ENCODE measurements around the gene TRIM6.
"Not testable (repeated sequence)": the region's sequence is repeated elsewhere in the genome, so short reads cannot be mapped to it uniquely, and the experiment has no call there.

Gene TRIM6

GRCh38 chr11:5589906-5590305 is 6.5 kb upstream of the TRIM6 start:
- H3K27me3 Mint-ChIP-seq; H3K27ac Mint-ChIP-seq; ATAC-seq (ENCODE audit: low read depth); H3K9me3 Mint-ChIP-seq; DNase-seq (ENCODE audit: low spot score in 2 of 2); H3K4me3 Mint-ChIP-seq; H3K36me3 Mint-ChIP-seq; H3K4me1 Mint-ChIP-seq: not testable (repeated sequence)

GRCh38 chr11:5591613-5592012 is 4.8 kb upstream of the TRIM6 start:
- Mint-ChIP-seq H3K4me3 (no peak overlapping the region), H3K27me3 (no peaks in the 10 kb centered on the region), H3K36me3 (peaks cover 3% of the 10 kb centered on the region), H3K9me3 (no peaks in the 10 kb centered on the region), H3K27ac (no peak overlapping the region), H3K4me1 (no peaks in the 10 kb centered on the region)
- DNase-seq (ENCODE audit: low spot score in 2 of 2) (no peak), ATAC-seq (ENCODE audit: low read depth) (no peak)

DNA sequence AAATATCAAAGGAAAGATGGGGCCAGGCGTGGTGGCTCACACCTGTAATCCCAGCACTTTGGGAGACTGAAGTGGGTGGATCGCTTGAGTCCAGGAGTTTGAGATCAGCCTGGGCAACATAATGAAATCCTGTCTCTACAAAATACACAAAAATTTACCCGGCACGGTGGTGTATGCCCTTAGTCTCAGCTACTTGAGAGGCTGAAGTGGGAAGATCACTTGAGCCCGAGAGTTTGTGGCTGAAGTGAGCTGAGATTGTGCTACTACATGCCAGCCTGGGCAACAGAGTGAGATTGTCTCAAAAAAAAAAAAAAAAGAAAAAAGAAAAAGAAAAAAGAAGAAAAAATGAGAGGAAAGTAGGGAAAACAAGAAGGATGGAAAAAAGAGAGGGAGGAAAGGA is 3.8 kb upstream of the TRIM6 start:
- Mint-ChIP-seq H3K4me3 (no peak overlapping the region), H3K27me3 (no peaks in the 10 kb centered on the region), H3K9me3 (no peaks in the 10 kb centered on the region), H3K27ac (no peak overlapping the region), H3K4me1 (no peaks in the 10 kb centered on the region), H3K36me3 (peaks cover 3% of the 10 kb centered on the region)
- no peak for DNase-seq (ENCODE audit: low spot score in 2 of 2)
- no peak for ATAC-seq (ENCODE audit: low read depth)

DNA sequence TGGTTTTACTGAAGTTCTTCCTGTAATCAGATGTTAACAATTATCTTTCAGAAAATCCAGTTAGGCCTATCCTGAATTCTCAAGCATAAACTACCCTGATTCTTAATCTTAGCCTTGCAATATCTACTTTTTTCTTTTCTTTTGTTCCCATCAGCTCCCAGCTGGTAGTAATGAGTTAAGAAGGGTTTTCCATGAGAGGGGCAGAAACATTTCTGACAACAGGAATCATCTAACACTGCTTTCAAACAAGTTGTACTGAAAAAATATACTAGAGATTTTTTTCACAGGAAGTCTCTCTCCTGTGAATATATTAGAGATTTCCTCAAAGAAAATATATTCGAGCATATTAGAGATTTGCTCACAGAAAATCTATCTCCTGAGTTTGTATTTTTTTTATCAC is 3.3 kb upstream of the TRIM6 start:
- Mint-ChIP-seq H3K27ac (no peak overlapping the region), H3K9me3 (no peaks in the 10 kb centered on the region)

GRCh38 chr11:5597953-5598352 is 1.5 kb downstream of the TRIM6 start:
- Mint-ChIP-seq H3K9me3 (no peaks in the 10 kb centered on the region), H3K36me3 (no peaks in the 10 kb centered on the region), H3K4me1 (no peaks in the 10 kb centered on the region), H3K4me3 (no peak overlapping the region), H3K27ac (no peak overlapping the region), H3K27me3 (no peaks in the 10 kb centered on the region)
- no peak for ATAC-seq (ENCODE audit: low read depth)
- DNase-seq (ENCODE audit: low spot score in 2 of 2) = no peak

More for the DNA sequence above, 3.3 kb upstream of the TRIM6 start:
- DNase-seq (ENCODE audit: low spot score in 2 of 2) (no peak), ATAC-seq (ENCODE audit: low read depth) (no peak)
- Mint-ChIP-seq H3K27me3 (no peaks in the 10 kb centered on the region), H3K36me3 (peaks cover 3% of the 10 kb centered on the region), H3K4me1 (no peaks in the 10 kb centered on the region), H3K4me3 (no peak overlapping the region)

GRCh38 chr11:5600374-5600851 is 4.0 kb downstream of the TRIM6 start:
- H3K4me1 Mint-ChIP-seq = no peaks in the 10 kb centered on the region
- no peaks in the 10 kb centered on the region for H3K27me3 Mint-ChIP-seq
- H3K9me3 Mint-ChIP-seq = no peaks in the 10 kb centered on the region
- no peak overlapping the region for H3K4me3 Mint-ChIP-seq
- no peak overlapping the region for H3K27ac Mint-ChIP-seq
- peak; percentile 99 for ATAC-seq (ENCODE audit: low read depth)
- H3K36me3 Mint-ChIP-seq = no peaks in the 10 kb centered on the region
- DNase-seq (ENCODE audit: low spot score in 2 of 2) = peak; percentile 42 to 58

GRCh38 chr11:5602791-5603190 is 6.4 kb downstream of the TRIM6 start:
- H3K9me3 Mint-ChIP-seq; H3K4me1 Mint-ChIP-seq; H3K36me3 Mint-ChIP-seq; ATAC-seq (ENCODE audit: low read depth); H3K27ac Mint-ChIP-seq; H3K4me3 Mint-ChIP-seq; H3K27me3 Mint-ChIP-seq; DNase-seq (ENCODE audit: low spot score in 2 of 2): not testable (repeated sequence)

GRCh38 chr11:5603326-5603725 is 6.9 kb downstream of the TRIM6 start:
- DNase-seq (ENCODE audit: low spot score in 2 of 2) (no peak), ATAC-seq (ENCODE audit: low read depth) (no peak)
- Mint-ChIP-seq H3K4me3 (no peak overlapping the region), H3K36me3 (no peaks in the 10 kb centered on the region), H3K4me1 (no peaks in the 10 kb centered on the region), H3K27ac (no peak overlapping the region), H3K9me3 (no peaks in the 10 kb centered on the region), H3K27me3 (no peaks in the 10 kb centered on the region)

DNA sequence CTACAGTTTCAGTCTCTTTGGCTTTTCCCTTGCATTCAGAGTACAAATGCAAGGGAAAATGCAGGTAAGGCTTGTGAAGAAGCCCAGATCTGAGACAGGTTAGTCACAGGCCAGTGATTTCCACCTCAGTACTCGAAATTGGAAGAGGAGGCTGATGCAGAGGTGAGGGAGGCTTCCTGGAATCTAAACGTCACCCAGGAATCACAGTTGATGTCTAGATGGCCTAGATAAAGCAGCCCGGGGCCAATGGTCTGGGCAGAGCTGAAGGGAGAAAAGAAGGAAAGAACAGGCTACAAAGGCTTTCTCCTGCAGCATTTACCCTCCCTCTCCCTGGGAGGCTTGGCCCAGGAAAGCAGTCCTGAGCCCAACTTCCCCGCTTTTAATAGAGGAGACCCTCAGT is 8.5 kb downstream of the TRIM6 start:
- H3K27ac Mint-ChIP-seq = no peak overlapping the region
- no peak overlapping the region for H3K4me3 Mint-ChIP-seq
- no peaks in the 10 kb centered on the region for H3K36me3 Mint-ChIP-seq

GRCh38 chr11:5605849-5606248 is 9.4 kb downstream of the TRIM6 start:
- no peak overlapping the region for H3K27ac Mint-ChIP-seq
- no peaks in the 10 kb centered on the region for H3K36me3 Mint-ChIP-seq
- H3K27me3 Mint-ChIP-seq = no peaks in the 10 kb centered on the region
- DNase-seq (ENCODE audit: low spot score in 2 of 2) = no peak
- peaks cover 4% of the 10 kb centered on the region for H3K4me1 Mint-ChIP-seq
- no peak overlapping the region for H3K4me3 Mint-ChIP-seq
- no peaks in the 10 kb centered on the region for H3K9me3 Mint-ChIP-seq
- ATAC-seq (ENCODE audit: low read depth) = no peak

More for the DNA sequence above, 8.5 kb downstream of the TRIM6 start:
- DNase-seq (ENCODE audit: low spot score in 2 of 2) (no peak), ATAC-seq (ENCODE audit: low read depth) (no peak)
- Mint-ChIP-seq H3K4me1 (no peaks in the 10 kb centered on the region), H3K27me3 (no peaks in the 10 kb centered on the region), H3K9me3 (no peaks in the 10 kb centered on the region)

- no peak for ATAC-seq (ENCODE audit: low read depth)
- no peaks in the 10 kb centered on the region for H3K9me3 Mint-ChIP-seq
- no peaks in the 10 kb centered on the region for H3K36me3 Mint-ChIP-seq
- no peak for DNase-seq (ENCODE audit: low spot score in 2 of 2)
- peaks cover 2% of the 10 kb centered on the region for H3K27me3 Mint-ChIP-seq
- peaks cover 5% of the 10 kb centered on the region for H3K4me1 Mint-ChIP-seq
- no peak overlapping the region for H3K4me3 Mint-ChIP-seq
- H3K27ac Mint-ChIP-seq = no peak overlapping the region
These were observed 12.4 kb downstream of the TRIM6 start for GRCh38 chr11:5608808-5609207.

GRCh38 chr11:5610446-5610845 is 14.0 kb downstream of the TRIM6 start:
- Mint-ChIP-seq H3K4me1 (peaks cover 5% of the 10 kb centered on the region), H3K9me3 (no peaks in the 10 kb centered on the region), H3K27ac (no peak overlapping the region), H3K4me3 (no peak overlapping the region), H3K27me3 (peaks cover 2% of the 10 kb centered on the region), H3K36me3 (no peaks in the 10 kb centered on the region)
- no peak for DNase-seq (ENCODE audit: low spot score in 2 of 2)
- ATAC-seq (ENCODE audit: low read depth) = no peak

DNA sequence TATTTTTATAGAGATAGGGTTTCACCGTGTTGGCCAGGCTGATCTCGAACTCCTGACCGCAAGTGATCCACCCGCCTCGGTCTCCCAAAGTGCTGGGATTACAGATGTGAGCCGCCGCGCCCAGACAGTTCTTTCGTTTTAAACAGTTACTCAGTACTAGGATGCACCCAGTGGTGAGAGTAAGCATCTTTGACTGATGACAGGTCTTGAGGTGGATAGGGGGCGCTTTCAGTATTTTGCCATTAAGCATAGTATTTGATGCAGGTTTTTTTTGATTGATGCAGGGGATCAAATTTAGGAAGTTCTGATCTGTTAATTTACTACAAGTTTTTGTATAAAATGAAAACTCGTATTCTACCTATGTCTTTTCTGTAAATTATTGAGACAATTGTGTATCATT is 15.2 kb downstream of the TRIM6 start:
- no peak for DNase-seq (ENCODE audit: low spot score in 2 of 2)
- no peaks in the 10 kb centered on the region for H3K36me3 Mint-ChIP-seq
- peaks cover 5% of the 10 kb centered on the region for H3K4me1 Mint-ChIP-seq
- H3K9me3 Mint-ChIP-seq = no peaks in the 10 kb centered on the region
- peaks cover 2% of the 10 kb centered on the region for H3K27me3 Mint-ChIP-seq
- ATAC-seq (ENCODE audit: low read depth) = peak; percentile 35
- no peak overlapping the region for H3K4me3 Mint-ChIP-seq
- no peak overlapping the region for H3K27ac Mint-ChIP-seq

DNA sequence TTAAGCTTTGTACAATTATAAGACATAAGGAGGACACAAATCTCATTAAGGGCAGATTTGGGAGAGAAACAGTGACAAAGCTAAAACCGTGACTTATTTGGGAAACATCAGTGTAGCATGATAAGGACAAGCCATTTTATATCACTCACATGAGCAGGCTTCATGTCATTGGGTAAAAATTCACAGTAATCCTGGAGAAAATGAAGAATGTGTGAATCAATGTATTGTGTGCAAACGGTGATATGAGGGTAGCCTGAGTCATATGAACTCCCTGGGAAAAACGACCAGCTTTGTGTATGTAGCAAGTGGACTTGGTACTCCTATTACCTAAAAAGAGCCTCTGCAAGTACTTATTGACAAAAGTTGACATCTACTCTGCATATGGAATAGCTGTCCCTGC is 22.4 kb downstream of the TRIM6 start:
- ATAC-seq (ENCODE audit: low read depth) (no peak), DNase-seq (ENCODE audit: low spot score in 2 of 2) (no peak)
- Mint-ChIP-seq H3K27ac (no peak overlapping the region), H3K9me3 (no peaks in the 10 kb centered on the region), H3K4me3 (no peak overlapping the region), H3K27me3 (no peaks in the 10 kb centered on the region), H3K36me3 (no peaks in the 10 kb centered on the region), H3K4me1 (no peaks in the 10 kb centered on the region)

GRCh38 chr11:5620651-5621521 is 24.4 kb downstream of the TRIM6 start:
- no peak overlapping the region for H3K4me3 Mint-ChIP-seq
- no peaks in the 10 kb centered on the region for H3K9me3 Mint-ChIP-seq
- no peak for DNase-seq (ENCODE audit: low spot score in 2 of 2)
- ATAC-seq (ENCODE audit: low read depth) = no peak
- no peaks in the 10 kb centered on the region for H3K27me3 Mint-ChIP-seq
- H3K36me3 Mint-ChIP-seq = no peaks in the 10 kb centered on the region
- H3K27ac Mint-ChIP-seq = no peak overlapping the region
- peaks cover 13% of the 10 kb centered on the region for H3K4me1 Mint-ChIP-seq

Data from memory B cell (primary cell).